Measurements from ENCODE around the gene RNF157.

RNF157 gene

GRCh38 chr17:76123749-76124581 lies 116.3 kb downstream of the RNF157 start:
- no peak for DNase-seq (ENCODE audit: low spot score)

- DNase-seq (ENCODE audit: low spot score): no peak
Observed at GRCh38 chr17:76123191-76123499, 117.1 kb downstream of the RNF157 start.

GRCh38 chr17:76122431-76123190 lies 117.7 kb downstream of the RNF157 start:
- DNase-seq (ENCODE audit: low spot score): no peak

- no peak for DNase-seq (ENCODE audit: low spot score)
Observed at GRCh38 chr17:76121932-76122430, 118.3 kb downstream of the RNF157 start.

- no peak for DNase-seq (ENCODE audit: low spot score)
Observed at GRCh38 chr17:76120658-76121008, 119.7 kb downstream of the RNF157 start.

- DNase-seq (ENCODE audit: low spot score): no peak
Observed at GRCh38 chr17:76119409-76120371, 120.6 kb downstream of the RNF157 start.

- DNase-seq (ENCODE audit: low spot score): no peak
Observed at GRCh38 chr17:76115138-76115754, 125.0 kb downstream of the RNF157 start.

- peak; percentile 21 for DNase-seq (ENCODE audit: low spot score)
Observed at GRCh38 chr17:76111956-76112355, 128.3 kb downstream of the RNF157 start.

GRCh38 chr17:76107509-76107908 lies 132.8 kb downstream of the RNF157 start:
- DNase-seq (ENCODE audit: low spot score): no peak

- DNase-seq (ENCODE audit: low spot score): no peak
Observed at GRCh38 chr17:76106703-76107102, 133.6 kb downstream of the RNF157 start.

GRCh38 chr17:76104896-76105231 lies 135.4 kb downstream of the RNF157 start:
- no peak for DNase-seq (ENCODE audit: low spot score)

- no peak for DNase-seq (ENCODE audit: low spot score)
Observed at GRCh38 chr17:76104140-76104895, 136.0 kb downstream of the RNF157 start.

- DNase-seq (ENCODE audit: low spot score): peak; percentile 92
Observed at GRCh38 chr17:76103274-76104139, 136.8 kb downstream of the RNF157 start, which contains the start of gene EXOC7. Gene EXOC7, minus strand, starts transcription at chr17:76103787. Its CDS starts 95 bp downstream, at chr17:76103692.

- DNase-seq (ENCODE audit: low spot score): no peak
Observed at GRCh38 chr17:76102944-76103273, 137.4 kb downstream of the RNF157 start.

- no peak for DNase-seq (ENCODE audit: low spot score)
Observed at GRCh38 chr17:76097716-76098295, 142.5 kb downstream of the RNF157 start.

GRCh38 chr17:76095943-76096342 lies 144.3 kb downstream of the RNF157 start:
- no peak for DNase-seq (ENCODE audit: low spot score)

GRCh38 chr17:76094046-76094445 lies 146.2 kb downstream of the RNF157 start:
- DNase-seq (ENCODE audit: low spot score): no peak

GRCh38 chr17:76092526-76093413 lies 147.5 kb downstream of the RNF157 start:
- no peak for DNase-seq (ENCODE audit: low spot score)

Data from kidney tubule cell (primary cell).